MM.1S (cell line): ENCODE results near the gene ZBTB45.

Source experiments
- DNase-seq: peaks from one replicate; pipeline ENCODE4 v3.0.0-alpha.2; 2015
- H2AFZ ChIP-seq: fragments of 300-600 bp; sonication (generic); 2 replicates; pipeline ENCODE4 v1.6.0; 2016; ENCODE audit warnings: antibody characterized with exemption, low read length
- H3F3A ChIP-seq: fragments of 300-600 bp; sonication (generic); 2 replicates; pipeline ENCODE4 v1.6.1; 2016; ENCODE audit warnings: mild to moderate bottlenecking, antibody characterized with exemption, low read length, moderate library complexity, mixed read lengths; ENCODE audit not compliant: insufficient read depth
- H3K27ac ChIP-seq: fragments of 300-600 bp; sonication (generic); 2 replicates; pipeline ENCODE4 v1.5.1; 2016; ENCODE audit warnings: mild to moderate bottlenecking, low read length
- H3K27me3 ChIP-seq: fragments of 300-600 bp; sonication (generic); replicated peaks from 2 replicates; pipeline ENCODE4 v1.6.0; 2016; ENCODE audit warnings: low read length; ENCODE audit not compliant: insufficient read depth
- H3K36me3 ChIP-seq: fragments of 300-600 bp; sonication (generic); replicated peaks from 2 replicates; pipeline ENCODE4 v1.6.1; 2016; ENCODE audit warnings: mild to moderate bottlenecking, low read length, mixed read lengths; ENCODE audit not compliant: insufficient read depth
- H3K4me1 ChIP-seq: fragments of 300-600 bp; sonication (generic); 2 replicates; pipeline ENCODE4 v1.6.1; 2016; ENCODE audit warnings: low read length, mixed read lengths
- H3K4me2 ChIP-seq: fragments of 300-600 bp; sonication (generic); 2 replicates; pipeline ENCODE4 v1.6.0; 2016; ENCODE audit warnings: low read depth, low read length
- H3K4me3 ChIP-seq: fragments of 300-600 bp; sonication (generic); 2 replicates; pipeline ENCODE4 v1.5.1; 2016; ENCODE audit warnings: low read length, mixed read lengths
- H3K79me2 ChIP-seq: fragments of 300-600 bp; sonication (generic); 2 replicates; pipeline ENCODE4 v1.6.1; 2016; ENCODE audit warnings: mixed run types, low read length, mixed read lengths
- H3K9ac ChIP-seq: fragments of 300-600 bp; sonication (generic); 2 replicates; pipeline ENCODE4 v1.6.1; 2016; ENCODE audit warnings: low read length, mixed read lengths
- H3K9me2 ChIP-seq: fragments of 300-600 bp; sonication (generic); replicated peaks from 2 replicates; pipeline ENCODE4 v1.6.1; 2016; ENCODE audit warnings: mild to moderate bottlenecking, low read length, mixed read lengths; ENCODE audit not compliant: insufficient read depth
- H3K9me3 ChIP-seq: fragments of 300-600 bp; sonication (generic); replicated peaks from 2 replicates; pipeline ENCODE4 v1.6.1; 2016; ENCODE audit warnings: mild to moderate bottlenecking, low read length, mixed read lengths; ENCODE audit not compliant: insufficient read depth
- H4K20me1 ChIP-seq: fragments of 300-600 bp; sonication (generic); 2 replicates; pipeline ENCODE4 v1.6.1; 2016; ENCODE audit warnings: mild to moderate bottlenecking, low read length, moderate library complexity, mixed read lengths; ENCODE audit not compliant: insufficient read depth
- CTCF ChIP-seq: fragments of 300-600 bp; sonication (generic); IDR thresholded peaks from 2 replicates; pipeline ENCODE4 v1.5.1; 2016; ENCODE audit warnings: antibody characterized with exemption, low read length, mixed read lengths
- EZH2 ChIP-seq: fragments of 300-600 bp; sonication (generic); optimal IDR thresholded peaks from 2 replicates; pipeline ENCODE3; 2017; ENCODE audit warnings: low read depth, mild to moderate bottlenecking, antibody characterized with exemption, low read length, mixed read lengths
- EZH2phosphoT487 ChIP-seq: fragments of 300-600 bp; sonication (generic); IDR thresholded peaks from 2 replicates; pipeline ENCODE4 v1.6.1; 2018; ENCODE audit warnings: antibody characterized with exemption, low read length

The ZBTB45 gene

GRCh38 chr19:58480831-58481230 lies 38.8 kb downstream of the ZBTB45 start:
- H3K9ac ChIP-seq, result no peak overlapping the region
- no peaks in the 10 kb centered on the region for H3K9me2 ChIP-seq
- no peaks in the 10 kb centered on the region for H4K20me1 ChIP-seq
- no peak overlapping the region for H3K4me2 ChIP-seq
- no peak overlapping the region for H3K27ac ChIP-seq
- no peak overlapping the region for H3K4me3 ChIP-seq
- no peak for TF ChIP-seq EZH2phosphoT487
- TF ChIP-seq EZH2, result no peak
- no peak for TF ChIP-seq CTCF
- H3K27me3 ChIP-seq, result no peaks in the 10 kb centered on the region; the same call in 1 of the 2 replicates
- H3K79me2 ChIP-seq, result no peaks in the 10 kb centered on the region
- no peaks in the 10 kb centered on the region for H3K4me1 ChIP-seq
- no peak overlapping the region for H2AFZ ChIP-seq
- no peaks in the 10 kb centered on the region; the same call in 1 of the 2 replicates for H3F3A ChIP-seq
- no peaks in the 10 kb centered on the region for H3K36me3 ChIP-seq
- no peak for DNase-seq
- no peaks in the 10 kb centered on the region for H3K9me3 ChIP-seq

- H3K27me3 ChIP-seq, result no peaks in the 10 kb centered on the region; the same call in 1 of the 2 replicates
- H3K79me2 ChIP-seq, result no peaks in the 10 kb centered on the region
- TF ChIP-seq EZH2, result no peak
- no peak for TF ChIP-seq EZH2phosphoT487
- TF ChIP-seq CTCF, result no peak
- peaks cover 1% of the 10 kb centered on the region; the same call in 1 of the 2 replicates for H3F3A ChIP-seq
- no peak overlapping the region for H3K27ac ChIP-seq
- no peaks in the 10 kb centered on the region for H3K9me2 ChIP-seq
- no peak overlapping the region for H3K4me2 ChIP-seq
- no peak overlapping the region for H3K9ac ChIP-seq
- H3K4me3 ChIP-seq, result no peak overlapping the region
- no peaks in the 10 kb centered on the region for H4K20me1 ChIP-seq
- H3K4me1 ChIP-seq, result no peaks in the 10 kb centered on the region
- DNase-seq, result no peak
- H2AFZ ChIP-seq, result no peak overlapping the region
- no peaks in the 10 kb centered on the region for H3K36me3 ChIP-seq
- H3K9me3 ChIP-seq, result no peaks in the 10 kb centered on the region
Observed at GRCh38 chr19:58480481-58480830, 39.2 kb downstream of the ZBTB45 start.

GRCh38 chr19:58479736-58480480 lies 39.7 kb downstream of the ZBTB45 start:
- no peak for DNase-seq
- H3K79me2 ChIP-seq, result no peaks in the 10 kb centered on the region
- H3F3A ChIP-seq, result peaks cover 4% of the 10 kb centered on the region
- no peaks in the 10 kb centered on the region; the same call in 1 of the 2 replicates for H3K27me3 ChIP-seq
- H4K20me1 ChIP-seq, result no peaks in the 10 kb centered on the region
- no peaks in the 10 kb centered on the region for H3K4me1 ChIP-seq
- no peak overlapping the region for H3K9ac ChIP-seq
- H2AFZ ChIP-seq, result no peak overlapping the region
- TF ChIP-seq EZH2, result no peak
- TF ChIP-seq EZH2phosphoT487, result no peak
- no peak for TF ChIP-seq CTCF
- no peak overlapping the region for H3K4me3 ChIP-seq
- no peak overlapping the region for H3K27ac ChIP-seq
- H3K36me3 ChIP-seq, result no peaks in the 10 kb centered on the region
- no peaks in the 10 kb centered on the region for H3K9me2 ChIP-seq
- H3K9me3 ChIP-seq, result no peaks in the 10 kb centered on the region
- H3K4me2 ChIP-seq, result no peak overlapping the region
